ENCODE data around the gene TGIF1. TPM values are rescaled to one million over a fixed set of nuclear protein-coding genes. Genes with fewer than 3 reads are reported as not detected.

The TGIF1 gene
- polyA plus RNA-seq, 1 donor: 63.5 TPM

DNA sequence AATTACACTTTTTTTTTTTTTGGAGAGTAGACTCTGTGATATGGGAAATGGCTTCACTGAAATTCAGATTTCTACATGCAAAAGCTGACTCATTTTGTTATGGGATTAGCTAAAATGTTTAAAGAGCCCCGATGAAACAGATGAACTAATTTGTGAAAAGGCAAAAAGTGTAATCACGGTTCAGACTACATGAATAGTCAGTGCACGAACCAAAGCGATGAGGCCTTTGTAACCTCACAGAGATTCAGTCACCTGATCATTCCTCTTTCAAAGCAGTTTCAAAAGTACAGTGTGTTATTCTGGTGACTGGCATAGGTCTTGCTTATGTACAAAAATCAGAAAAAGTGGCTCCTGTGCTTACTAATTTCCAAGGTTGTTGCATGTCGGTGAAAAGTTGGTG lies 44.6 kb downstream of the TGIF1 start:
- H3K4me3 ChIP-seq (ENCODE audit: low read length): no peak overlapping the region
- DNase-seq: peak in 1 of 2 donors; percentile 41
- H3K9me3 ChIP-seq (ENCODE audit: control insufficient read depth, low read depth, low read length): no peaks in the 10 kb centered on the region
- no CpG with 5 or more reads among the region's 5 CpGs for WGBS (ENCODE audit: insufficient coverage, low lambda C conversion rate)
- H3K4me1 ChIP-seq (ENCODE audit: control insufficient read depth, insufficient read depth, low read length): peaks cover 10% of the 10 kb centered on the region
- no peak overlapping the region for H3K27ac ChIP-seq (ENCODE audit: low read length)
- H3K36me3 ChIP-seq (ENCODE audit: control insufficient read depth, insufficient read depth, low read length): no peaks in the 10 kb centered on the region
- peaks cover 9% of the 10 kb centered on the region for H3K27me3 ChIP-seq (ENCODE audit: control insufficient read depth, insufficient read depth, low read length)

DNA sequence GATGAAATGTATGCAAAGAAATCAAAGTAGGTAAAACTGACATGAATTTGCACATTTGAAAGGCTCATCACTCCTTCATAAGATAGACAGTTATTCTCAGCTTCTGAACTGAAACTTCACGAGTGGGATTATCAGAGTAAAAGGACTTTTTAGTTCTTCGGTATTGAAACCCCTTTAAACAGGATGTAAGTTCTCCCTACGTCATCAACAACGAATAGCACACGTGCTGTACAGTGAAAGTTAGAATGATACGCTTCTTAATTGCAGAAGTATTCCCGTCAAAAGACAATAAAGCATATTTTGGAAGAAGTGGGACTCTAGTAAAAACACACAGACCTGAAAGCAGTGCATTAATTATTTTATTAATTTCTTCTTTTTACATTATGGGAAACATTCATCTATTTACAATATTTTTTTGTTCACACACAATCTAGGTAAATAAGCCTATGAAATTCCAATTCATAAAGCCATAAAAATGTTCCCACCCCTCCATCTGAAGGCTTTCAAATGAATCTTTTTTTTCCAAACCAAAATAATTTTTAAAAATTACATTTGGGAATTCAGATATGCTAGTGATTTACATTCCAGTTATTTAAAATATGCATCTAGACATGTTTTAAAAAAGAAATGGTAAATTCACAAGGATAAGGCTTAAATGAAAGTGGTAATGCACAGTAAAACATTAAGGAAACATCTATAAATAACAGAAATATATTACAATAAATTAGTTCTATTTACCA lies 45.9 kb downstream of the TGIF1 start:
- H3K4me1 ChIP-seq (ENCODE audit: control insufficient read depth, insufficient read depth, low read length): peaks cover 13% of the 10 kb centered on the region
- DNase-seq: no peak
- 83% methylated on average over 1 of the region's 7 CpGs for WGBS (ENCODE audit: insufficient coverage, low lambda C conversion rate)

DNA sequence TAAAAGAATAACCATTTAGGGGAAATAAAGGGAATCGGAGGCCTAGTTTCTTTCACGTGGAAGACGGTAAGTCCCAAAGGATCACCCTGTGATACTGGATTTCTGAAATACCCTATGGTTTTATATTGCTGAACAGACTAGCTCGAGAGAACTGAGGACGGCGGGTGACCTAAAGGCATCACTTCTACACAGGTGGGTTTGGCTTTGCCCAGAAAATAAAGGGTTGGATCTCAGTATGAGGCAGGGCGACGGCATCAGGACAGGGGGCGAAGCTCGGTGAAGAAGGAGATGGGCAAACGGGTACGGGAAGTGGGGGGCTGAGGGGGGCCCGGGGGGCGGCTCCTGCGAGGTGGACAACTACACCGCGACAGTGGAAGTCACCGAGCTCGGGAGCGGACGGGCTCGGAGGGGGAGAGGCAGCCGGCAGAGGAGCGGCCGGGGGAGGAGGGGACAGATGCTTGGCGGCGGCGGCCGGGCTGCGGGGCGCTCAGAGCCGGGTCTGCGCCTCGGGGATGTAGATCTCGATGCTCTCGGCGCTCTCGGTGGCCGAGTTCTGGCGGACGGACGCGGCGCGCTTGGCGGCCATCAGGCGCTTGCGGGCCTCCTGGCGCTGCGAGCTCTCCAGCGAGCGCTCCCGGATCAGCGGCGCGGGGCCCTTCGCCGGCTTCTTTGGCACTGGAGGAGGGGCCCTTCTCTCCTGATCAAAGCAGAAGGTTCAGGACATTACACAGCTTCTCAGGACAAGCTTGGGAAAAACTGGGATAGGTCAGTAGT lies 48.9 kb downstream of the TGIF1 start:
- Histone ChIP-seq H3K36me3 (ENCODE audit: control insufficient read depth, insufficient read depth, low read length) (no peaks in the 10 kb centered on the region), H3K9me3 (ENCODE audit: control insufficient read depth, low read depth, low read length) (no peaks in the 10 kb centered on the region), H3K4me1 (ENCODE audit: control insufficient read depth, insufficient read depth, low read length) (peaks cover 6% of the 10 kb centered on the region), H3K27ac (ENCODE audit: low read length) (no peak overlapping the region), H3K4me3 (ENCODE audit: low read length) (peak overlapping the region; percentile 30), H3K27me3 (ENCODE audit: control insufficient read depth, insufficient read depth, low read length) (peaks cover 21% of the 10 kb centered on the region)
- no CpG with 5 or more reads among the region's 58 CpGs for WGBS (ENCODE audit: insufficient coverage, low lambda C conversion rate)
- DNase-seq: peak in 1 of 2 donors; percentile 61

More for the DNA sequence above, 45.9 kb downstream of the TGIF1 start:
- Histone ChIP-seq H3K4me3 (ENCODE audit: low read length) (no peak overlapping the region), H3K36me3 (ENCODE audit: control insufficient read depth, insufficient read depth, low read length) (no peaks in the 10 kb centered on the region), H3K27me3 (ENCODE audit: control insufficient read depth, insufficient read depth, low read length) (peaks cover 18% of the 10 kb centered on the region), H3K27ac (ENCODE audit: low read length) (no peak overlapping the region), H3K9me3 (ENCODE audit: control insufficient read depth, low read depth, low read length) (no peaks in the 10 kb centered on the region)

DNA sequence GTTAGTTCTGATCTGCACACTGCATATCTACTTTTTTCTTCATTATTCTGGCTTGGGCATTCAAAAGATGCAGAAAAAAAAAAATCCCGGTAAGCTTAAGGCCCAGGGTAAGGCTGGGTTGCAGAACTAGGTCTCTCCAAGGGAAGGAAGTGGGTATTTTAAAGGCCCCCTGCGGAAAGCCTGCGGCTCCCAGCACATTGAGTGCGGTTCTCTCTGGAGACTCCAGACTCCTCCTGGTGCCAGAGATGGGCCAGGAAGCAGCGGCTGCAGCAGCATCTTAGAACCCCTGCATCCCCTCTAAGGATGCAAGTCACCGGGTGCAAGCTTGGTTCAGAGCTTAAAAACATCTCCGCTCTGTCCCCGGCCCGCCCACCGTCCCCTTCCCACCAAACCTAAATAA lies 49.5 kb downstream of the TGIF1 start:
- Histone ChIP-seq H3K27me3 (ENCODE audit: control insufficient read depth, insufficient read depth, low read length) (peaks cover 21% of the 10 kb centered on the region), H3K27ac (ENCODE audit: low read length) (no peak overlapping the region), H3K36me3 (ENCODE audit: control insufficient read depth, insufficient read depth, low read length) (no peaks in the 10 kb centered on the region), H3K9me3 (ENCODE audit: control insufficient read depth, low read depth, low read length) (no peaks in the 10 kb centered on the region), H3K4me3 (ENCODE audit: low read length) (peak overlapping the region; percentile 30), H3K4me1 (ENCODE audit: control insufficient read depth, insufficient read depth, low read length) (peaks cover 6% of the 10 kb centered on the region)
- no CpG with 5 or more reads among the region's 10 CpGs for WGBS (ENCODE audit: insufficient coverage, low lambda C conversion rate)
- peak in 1 of 2 donors; percentile 21 for DNase-seq

DNA sequence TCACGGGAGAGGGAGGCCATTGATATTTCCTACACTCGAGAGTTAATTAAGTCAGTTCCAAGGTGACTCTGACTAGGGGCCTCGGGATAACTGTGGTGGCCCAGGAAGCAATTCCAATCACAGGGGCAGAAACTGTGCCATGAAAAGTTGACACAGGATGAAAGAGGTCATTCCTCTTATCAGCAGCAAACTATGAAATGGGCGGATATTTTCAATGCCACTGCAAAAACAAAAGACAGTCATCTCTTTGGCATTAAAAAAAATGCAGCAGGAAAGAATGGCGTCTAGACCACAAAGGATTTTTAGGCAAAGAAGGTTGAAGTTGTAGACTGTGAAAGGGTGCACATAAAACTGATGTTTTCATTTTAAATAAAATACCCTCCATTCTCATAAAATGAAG lies 50.0 kb downstream of the TGIF1 start:
- H3K27ac ChIP-seq (ENCODE audit: low read length): no peak overlapping the region
- H3K27me3 ChIP-seq (ENCODE audit: control insufficient read depth, insufficient read depth, low read length): peaks cover 21% of the 10 kb centered on the region
- 13% methylated on average over 2 of the region's 5 CpGs for WGBS (ENCODE audit: insufficient coverage, low lambda C conversion rate)
- no peaks in the 10 kb centered on the region for H3K9me3 ChIP-seq (ENCODE audit: control insufficient read depth, low read depth, low read length)
- DNase-seq: no peak
- H3K36me3 ChIP-seq (ENCODE audit: control insufficient read depth, insufficient read depth, low read length): no peaks in the 10 kb centered on the region
- H3K4me1 ChIP-seq (ENCODE audit: control insufficient read depth, insufficient read depth, low read length): peaks cover 6% of the 10 kb centered on the region
- H3K4me3 ChIP-seq (ENCODE audit: low read length): no peak overlapping the region

DNA sequence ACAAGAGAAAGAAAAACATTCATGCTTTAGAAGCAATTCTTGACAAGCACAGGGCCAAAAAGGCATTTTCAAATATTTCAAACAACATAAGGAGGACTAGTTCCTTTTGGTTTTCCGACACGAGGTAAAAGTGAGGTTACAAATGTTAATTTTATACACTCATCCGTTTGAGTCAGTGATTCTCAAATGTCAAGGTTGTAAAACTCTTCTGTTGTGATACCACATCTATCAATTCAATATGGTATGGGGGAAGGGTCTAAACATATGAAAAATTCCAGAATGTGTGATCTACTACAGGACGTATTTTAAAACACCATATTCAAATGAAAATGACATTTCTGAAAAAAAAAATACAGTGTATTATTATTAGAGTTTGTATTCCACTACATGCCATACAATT lies 52.7 kb downstream of the TGIF1 start:
- Histone ChIP-seq H3K9me3 (ENCODE audit: control insufficient read depth, low read depth, low read length) (no peaks in the 10 kb centered on the region), H3K27ac (ENCODE audit: low read length) (no peak overlapping the region), H3K36me3 (ENCODE audit: control insufficient read depth, insufficient read depth, low read length) (no peaks in the 10 kb centered on the region), H3K4me1 (ENCODE audit: control insufficient read depth, insufficient read depth, low read length) (peaks cover 6% of the 10 kb centered on the region), H3K4me3 (ENCODE audit: low read length) (no peak overlapping the region), H3K27me3 (ENCODE audit: control insufficient read depth, insufficient read depth, low read length) (peaks cover 21% of the 10 kb centered on the region)
- no peak for DNase-seq
- 75% methylated on average over 4 of the region's 4 CpGs for WGBS (ENCODE audit: insufficient coverage, low lambda C conversion rate)

DNA sequence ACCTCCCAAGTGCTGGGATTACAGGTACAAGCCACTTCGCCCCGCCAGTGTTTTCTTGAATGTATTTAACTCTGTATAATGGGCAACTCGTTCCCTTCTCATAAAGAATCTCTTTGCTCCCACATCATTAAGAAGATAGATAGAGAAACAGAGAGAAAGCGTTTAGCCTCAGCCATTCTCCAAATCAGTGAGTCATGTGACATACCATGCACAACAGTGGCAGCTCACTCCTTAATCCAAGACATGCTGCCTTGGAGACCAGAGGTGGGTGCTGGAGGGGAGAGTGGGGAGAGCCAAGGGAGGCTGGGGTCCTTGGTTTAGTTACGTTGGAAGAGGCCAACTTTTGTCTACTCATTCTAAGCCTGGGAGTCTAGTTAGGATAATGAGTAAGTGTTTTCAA lies 54.7 kb downstream of the TGIF1 start:
- Histone ChIP-seq H3K27me3 (ENCODE audit: control insufficient read depth, insufficient read depth, low read length) (peaks cover 11% of the 10 kb centered on the region), H3K36me3 (ENCODE audit: control insufficient read depth, insufficient read depth, low read length) (no peaks in the 10 kb centered on the region), H3K4me1 (ENCODE audit: control insufficient read depth, insufficient read depth, low read length) (peaks cover 2% of the 10 kb centered on the region), H3K27ac (ENCODE audit: low read length) (no peak overlapping the region), H3K9me3 (ENCODE audit: control insufficient read depth, low read depth, low read length) (no peaks in the 10 kb centered on the region), H3K4me3 (ENCODE audit: low read length) (no peak overlapping the region)
- no peak for DNase-seq
- 67% methylated on average over 3 of the region's 5 CpGs for WGBS (ENCODE audit: insufficient coverage, low lambda C conversion rate)

DNA sequence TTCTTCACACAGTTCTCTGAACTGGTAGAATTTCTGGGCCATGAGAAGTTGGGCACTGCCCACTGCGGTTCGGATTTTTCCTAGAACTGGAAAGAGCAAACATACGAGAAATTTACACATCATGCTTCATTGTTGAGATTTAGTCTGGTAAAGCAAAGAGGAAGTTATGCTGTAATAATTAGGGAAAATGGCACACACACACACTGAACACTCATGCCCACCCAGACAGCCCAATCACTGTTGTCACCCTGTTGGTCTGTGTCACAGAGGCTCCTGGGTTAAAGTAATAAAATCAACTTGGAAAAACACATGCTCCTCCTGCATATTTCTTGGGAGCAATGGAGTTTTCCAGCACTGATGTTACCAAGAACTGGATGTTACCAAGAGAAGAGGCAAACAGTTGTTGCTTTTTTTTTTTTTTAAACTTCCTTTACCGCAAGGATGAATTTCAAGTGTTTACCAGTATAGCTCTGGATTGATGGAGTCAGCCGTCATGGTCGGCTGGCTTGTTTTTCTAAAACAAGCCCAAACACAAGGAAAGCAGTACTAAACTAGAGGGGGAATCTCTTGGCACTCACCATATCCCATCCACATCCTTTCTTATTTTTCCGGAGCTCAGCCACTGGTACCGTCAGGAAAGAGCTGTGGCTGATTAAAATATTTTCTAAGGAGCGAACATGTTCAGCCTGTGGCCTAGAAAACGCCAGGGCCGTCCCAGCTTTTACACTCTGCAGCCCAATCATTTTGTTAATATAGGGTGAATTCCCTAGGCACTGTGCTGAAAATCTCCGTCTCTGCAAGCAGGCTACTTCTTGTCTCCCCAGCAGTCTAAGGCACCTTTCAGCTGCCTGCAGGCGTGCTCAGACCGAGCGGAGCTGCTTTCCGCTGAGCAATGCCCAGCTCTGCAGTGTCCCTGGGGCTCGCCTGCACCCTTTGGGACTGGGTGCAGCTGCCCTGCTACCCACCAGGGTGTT lies 58.9 kb downstream of the TGIF1 start:
- Histone ChIP-seq H3K4me3 (ENCODE audit: low read length) (no peak overlapping the region), H3K36me3 (ENCODE audit: control insufficient read depth, insufficient read depth, low read length) (no peaks in the 10 kb centered on the region), H3K4me1 (ENCODE audit: control insufficient read depth, insufficient read depth, low read length) (no peaks in the 10 kb centered on the region), H3K27me3 (ENCODE audit: control insufficient read depth, insufficient read depth, low read length) (no peaks in the 10 kb centered on the region), H3K27ac (ENCODE audit: low read length) (no peak overlapping the region), H3K9me3 (ENCODE audit: control insufficient read depth, low read depth, low read length) (no peaks in the 10 kb centered on the region)
- whole genome bisulfite sequencing (ENCODE audit: insufficient coverage, low lambda C conversion rate): 96% methylated on average over 5 of the region's 17 CpGs
- no peak for DNase-seq
